ENCODE measurements around the gene CERT1.

- TF ChIP-seq CTCF (IDR thresholded peaks at IDR 0.05) (no peak), POLR2A (IDR thresholded peaks at IDR 0.05) (no peak)
Measured at GRCh38 chr5:75457691-75458090, 53.7 kb downstream of the CERT1 start.
